HepG2 (cell line): ENCODE results near the gene PUS1. TPM values are rescaled to one million over a fixed set of nuclear protein-coding genes. Genes with fewer than 3 reads are reported as not detected.

Experiments
- ATAC-seq: fragments of 200-7000 bp; cut with Tn5 transposase; 3 replicates; pipeline ENCODE4 v1.9.1; 2020; ENCODE audit warnings: mild to moderate bottlenecking, moderate library complexity
- BruUV-seq: library from RNA; stranded (reverse); fragments of 400-500 nt; replicated peaks from 2 replicates; lab custom pipeline; 2021; lab: Mats Ljungman, UMichigan
- CTCF ChIA-PET: fragments of 300-600 bp; formaldehyde crosslinking; extraction: SDS; loops from one replicate; lab custom pipeline; 2021; ENCODE audit warnings: low total read pairs, inconsistent platforms, low intra/inter-chr PET ratio; lab: Yijun Ruan, JAX
- POLR2A ChIA-PET: fragments of 350-600 bp; sonication (Branson Sonifier 250); formaldehyde crosslinking; loops from one replicate; lab custom pipeline; 2020; ENCODE audit warnings: antibody characterized with exemption, inconsistent platforms; lab: Yijun Ruan, JAX
- DNase-seq: peaks from one replicate; pipeline ENCODE4 v3.0.0-alpha.2; 2015; ENCODE audit warnings: low spot score
- FAIRE-seq: peaks from 3 replicates; lab custom pipeline; 2011; peaks lifted over from hg19 to GRCh38; lab: Jason Lieb, UNC
- H2AFZ ChIP-seq: one replicate; pipeline ENCODE4 v1.6.1; 2011; ENCODE audit warnings: low read length, inconsistent platforms
- H3K27ac ChIP-seq: fragments of 300-600 bp; 3 replicates; pipeline ENCODE4 v1.8.0; 2011; ENCODE audit warnings: mixed run types, mild to moderate bottlenecking, mixed read lengths, low read length, inconsistent platforms; ENCODE audit not compliant: insufficient read depth; ENCODE audit errors: extremely low read length
- H3K27me3 ChIP-seq, 2 experiments: fragments of 200-600 bp in 1 of 2; 2 replicates in 1 of 2; 3 replicates in 1 of 2; pipeline versions ENCODE4 v1.6.0 to v1.8.0; 2011; ENCODE audit warnings: low read length in 2 of 2, mild to moderate bottlenecking in 2 of 2, moderate library complexity in 2 of 2, inconsistent platforms in 1 of 2; ENCODE audit not compliant: insufficient read depth in 2 of 2, control insufficient read depth in 1 of 2
- H3K36me3 ChIP-seq, 2 experiments: fragments of 200-600 bp in 1 of 2; replicated peaks in 1 of 2; 2 replicates in 1 of 2; 3 replicates in 1 of 2; pipeline versions ENCODE4 v1.5.1 to v1.8.0; 2011; ENCODE audit warnings: low read length in 2 of 2, inconsistent platforms in 1 of 2; ENCODE audit not compliant: insufficient read depth in 2 of 2, control insufficient read depth in 1 of 2
- H3K4me1 ChIP-seq: 2 replicates; pipeline ENCODE4 v1.5.1; 2012; ENCODE audit warnings: low read length, inconsistent platforms; ENCODE audit not compliant: insufficient read depth
- H3K4me2 ChIP-seq: 2 replicates; pipeline ENCODE4 v1.6.0; 2011; ENCODE audit warnings: low read depth, low read length, inconsistent platforms
- H3K4me3 ChIP-seq, 3 experiments: fragments of 200-600 bp in 1 of 3; sonication (generic), shearing (Covaris generic) in 1 of 3; replicated peaks in 1 of 3; 2 replicates each; pipeline ENCODE4 v1.5.1; 2011 to 2016; ENCODE audit warnings: low read length in 3 of 3, inconsistent platforms in 2 of 3, low read depth in 2 of 3, mild to moderate bottlenecking in 2 of 3, control low read depth in 1 of 3, mixed read lengths in 1 of 3; ENCODE audit not compliant: insufficient read depth in 1 of 3
- H3K79me2 ChIP-seq: one replicate; pipeline ENCODE4 v1.6.1; 2011; ENCODE audit warnings: low read length, inconsistent platforms; ENCODE audit not compliant: insufficient read depth
- H3K9ac ChIP-seq: 2 replicates; pipeline ENCODE4 v1.6.0; 2011; ENCODE audit warnings: mild to moderate bottlenecking, low read depth, low read length, inconsistent platforms; ENCODE audit not compliant: insufficient read depth
- H3K9me3 ChIP-seq: 2 replicates; pipeline ENCODE4 v1.5.1; 2012; ENCODE audit warnings: mild to moderate bottlenecking, low read length
- H4K20me1 ChIP-seq: 2 replicates; pipeline ENCODE4 v1.6.0; 2011; ENCODE audit warnings: inconsistent platforms, mild to moderate bottlenecking, low read length, moderate library complexity; ENCODE audit not compliant: insufficient read depth
- AGO2 ChIP-seq: fragments of 200-400 bp; formaldehyde crosslinking; optimal IDR thresholded peaks from 2 replicates; pipeline ENCODE3; 2017; ENCODE audit warnings: mild to moderate bottlenecking, low read depth, low read length, moderate library complexity
- HMGA1 ChIP-seq: sonication (generic); formaldehyde crosslinking; conservative IDR thresholded peaks from 2 replicates; pipeline ENCODE4 v1.4.0; 2020; ENCODE audit warnings: missing genetic modification reagents
- PAF1 ChIP-seq: IDR thresholded peaks from 2 replicates; pipeline ENCODE4 v1.6.1; 2016; ENCODE audit warnings: missing genetic modification reagents, missing compliant biosample characterization
- REL ChIP-seq: sonication (generic); formaldehyde crosslinking; conservative IDR thresholded peaks from 2 replicates; pipeline ENCODE4 v1.8.0; 2022; ENCODE audit warnings: mild to moderate bottlenecking, missing genetic modification reagents, moderate library complexity
- ZZZ3 ChIP-seq: sonication (generic); formaldehyde crosslinking; IDR thresholded peaks from 2 replicates; pipeline ENCODE4 v1.4.0; 2020; ENCODE audit warnings: missing genetic modification reagents, mild to moderate bottlenecking, borderline replicate concordance
- WGBS: methylation state at CpG from one replicate; pipeline ENCODE4 v1.1.6; 2017; ENCODE audit warnings: low lambda C conversion rate; 5-methylcytosine and 5-hydroxymethylcytosine counted together
- in situ Hi-C: cut with HindIII; loops from 2 replicates; pipeline ENCODE4 v1.10.0; 2017; ENCODE audit warnings: low pct_unique_long_range_greater_than_20kb; ENCODE audit not compliant: extremely low pct_ligation_motif_present
- intact Hi-C: fragments of 100-400 bp; cut with micrococcal nuclease; formaldehyde crosslinking; loops from one replicate; pipeline ENCODE4 v1.10.0; 2022; ENCODE audit not compliant: unreplicated experiment
- polyA plus RNA-seq, 8 experiments: library from polyadenylated mRNA; depleted of rRNA in 3 of 8; stranded (reverse) in 7 of 8; unstranded in 1 of 8; fragments of >200 nt; fragmentation: Illumina TruSeq in 4 of 8; extraction: Trizol in 4 of 8; gene quantifications; 2 replicates each; pipeline versions ENCODE4 v1.2.1 to v1.2.3, GENCODE V29; 2011 to 2016; ENCODE audit warnings: low read depth in 4 of 8, missing spikeins in 1 of 8, mixed read lengths in 1 of 8; ENCODE audit not compliant: insufficient read depth in 1 of 8
- total RNA-seq, 5 experiments: library from RNA; depleted of rRNA; stranded (reverse); fragments of >200 nt; fragmentation: Illumina TruSeq; extraction: Trizol; gene quantifications; 2 replicates each; pipeline ENCODE4 v1.2.3, GENCODE V29; 2016; ENCODE audit warnings: low read depth in 1 of 5
- TF ChIP-seq, protein P1 (sequence below): sonication (generic); formaldehyde crosslinking; IDR thresholded peaks from 2 replicates; pipeline ENCODE4 v1.4.0; 2020; ENCODE audit warnings: missing genetic modification reagents
- TF ChIP-seq, protein P2 (sequence below): sonication (generic); formaldehyde crosslinking; IDR thresholded peaks from 2 replicates; pipeline ENCODE4 v1.9.0; 2021; ENCODE audit warnings: mild to moderate bottlenecking, missing genetic modification reagents
- TF ChIP-seq, protein P3 (sequence below): sonication (generic); formaldehyde crosslinking; IDR thresholded peaks from 2 replicates; pipeline ENCODE4 v1.4.0; 2020; ENCODE audit warnings: missing genetic modification reagents, mild to moderate bottlenecking, borderline replicate concordance

The PUS1 gene
- total and polyA plus RNA-seq, 2 of the 13 experiments (the other 11 are each of a cell fraction or from before 2014, with no cell fraction given): 19.2 to 24.7 TPM

DNA sequence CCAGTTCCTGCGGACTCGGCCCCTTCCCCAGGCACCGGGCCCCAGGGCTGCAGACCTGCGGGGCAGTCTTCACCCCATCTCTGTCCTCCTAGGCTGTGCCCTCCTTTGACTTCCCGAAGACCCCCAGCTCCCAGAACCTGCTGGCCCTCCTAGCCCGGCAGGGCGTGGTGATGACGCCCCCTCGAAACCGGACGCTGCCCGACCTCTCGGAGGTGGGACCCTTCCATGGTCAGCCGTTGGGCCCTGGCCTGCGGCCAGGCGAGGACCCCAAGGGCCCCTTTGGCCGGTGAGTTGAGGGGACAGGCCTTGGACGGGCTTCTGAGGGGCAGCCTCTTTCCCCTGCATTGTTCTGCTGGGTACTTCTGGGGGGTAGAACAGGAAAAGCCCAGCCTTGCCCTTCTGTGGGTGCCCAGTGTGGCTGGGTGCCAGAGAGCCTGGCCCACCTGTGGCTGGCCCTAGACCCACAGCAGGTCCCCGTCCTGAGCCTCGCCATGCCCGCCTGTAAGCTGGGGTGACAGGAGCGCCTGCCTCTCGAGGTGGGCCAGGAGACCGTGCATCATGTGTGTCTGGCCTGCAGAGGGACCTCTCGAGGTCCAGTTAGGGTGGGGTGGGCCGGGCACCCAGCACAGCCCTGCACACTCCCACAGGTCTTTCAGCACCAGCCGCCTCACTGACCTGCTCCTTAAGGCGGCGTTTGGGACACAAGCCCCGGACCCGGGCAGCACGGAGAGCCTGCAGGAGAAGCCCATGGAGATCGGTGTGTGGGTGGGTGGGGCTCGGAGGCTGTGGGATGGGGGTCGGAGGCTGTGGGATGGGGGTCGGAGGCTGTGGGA, 12.6 kb upstream of the PUS1 start:
- intact Hi-C loops: no loop called here
- H3K36me3 ChIP-seq: peaks cover 18 to 44% of the 10 kb centered on the region in 2 experiments; a peak in 4 of 5 replicates
- no peak overlapping the region for H3K4me2 ChIP-seq
- ChIA-PET POLR2A (no interaction called here), CTCF (no interaction called here)
- H3K27ac ChIP-seq: no peak overlapping the region
- DNase-seq: no peak
- FAIRE-seq: no peak
- in situ Hi-C loops: no loop called here
- H3K9ac ChIP-seq: no peak overlapping the region
- ATAC-seq: no peak
- no peaks in the 10 kb centered on the region for H3K79me2 ChIP-seq
- H4K20me1 ChIP-seq: 0 out of 2 replicates have a peak, but pooled peaks cover 4% of the 10 kb centered on the region
- H3K4me1 ChIP-seq: peaks cover 11% of the 10 kb centered on the region; the same call in 1 of the 2 replicates
- H3K27me3 ChIP-seq: no peaks in the 10 kb centered on the region
- WGBS: 94% methylated on average over 21 of the region's 36 CpGs
- H3K4me3 ChIP-seq: no peak overlapping the region
- H3K9me3 ChIP-seq: no peaks in the 10 kb centered on the region
- BruUV-seq: no TSS peak
- no peak overlapping the region for H2AFZ ChIP-seq
- TF ChIP-seq PAF1: no peak
- peak; percentile 56 for TF ChIP-seq AGO2
- TF ChIP-seq, protein P1, sequence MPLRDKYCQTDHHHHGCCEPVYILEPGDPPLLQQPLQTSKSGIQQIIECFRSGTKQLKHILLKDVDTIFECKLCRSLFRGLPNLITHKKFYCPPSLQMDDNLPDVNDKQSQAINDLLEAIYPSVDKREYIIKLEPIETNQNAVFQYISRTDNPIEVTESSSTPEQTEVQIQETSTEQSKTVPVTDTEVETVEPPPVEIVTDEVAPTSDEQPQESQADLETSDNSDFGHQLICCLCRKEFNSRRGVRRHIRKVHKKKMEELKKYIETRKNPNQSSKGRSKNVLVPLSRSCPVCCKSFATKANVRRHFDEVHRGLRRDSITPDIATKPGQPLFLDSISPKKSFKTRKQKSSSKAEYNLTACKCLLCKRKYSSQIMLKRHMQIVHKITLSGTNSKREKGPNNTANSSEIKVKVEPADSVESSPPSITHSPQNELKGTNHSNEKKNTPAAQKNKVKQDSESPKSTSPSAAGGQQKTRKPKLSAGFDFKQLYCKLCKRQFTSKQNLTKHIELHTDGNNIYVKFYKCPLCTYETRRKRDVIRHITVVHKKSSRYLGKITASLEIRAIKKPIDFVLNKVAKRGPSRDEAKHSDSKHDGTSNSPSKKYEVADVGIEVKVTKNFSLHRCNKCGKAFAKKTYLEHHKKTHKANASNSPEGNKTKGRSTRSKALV (CRISPR knock-in tag): no peak
- no peak for TF ChIP-seq REL
- TF ChIP-seq ZZZ3 (CRISPR knock-in tag): no peak
- TF ChIP-seq, protein P2, sequence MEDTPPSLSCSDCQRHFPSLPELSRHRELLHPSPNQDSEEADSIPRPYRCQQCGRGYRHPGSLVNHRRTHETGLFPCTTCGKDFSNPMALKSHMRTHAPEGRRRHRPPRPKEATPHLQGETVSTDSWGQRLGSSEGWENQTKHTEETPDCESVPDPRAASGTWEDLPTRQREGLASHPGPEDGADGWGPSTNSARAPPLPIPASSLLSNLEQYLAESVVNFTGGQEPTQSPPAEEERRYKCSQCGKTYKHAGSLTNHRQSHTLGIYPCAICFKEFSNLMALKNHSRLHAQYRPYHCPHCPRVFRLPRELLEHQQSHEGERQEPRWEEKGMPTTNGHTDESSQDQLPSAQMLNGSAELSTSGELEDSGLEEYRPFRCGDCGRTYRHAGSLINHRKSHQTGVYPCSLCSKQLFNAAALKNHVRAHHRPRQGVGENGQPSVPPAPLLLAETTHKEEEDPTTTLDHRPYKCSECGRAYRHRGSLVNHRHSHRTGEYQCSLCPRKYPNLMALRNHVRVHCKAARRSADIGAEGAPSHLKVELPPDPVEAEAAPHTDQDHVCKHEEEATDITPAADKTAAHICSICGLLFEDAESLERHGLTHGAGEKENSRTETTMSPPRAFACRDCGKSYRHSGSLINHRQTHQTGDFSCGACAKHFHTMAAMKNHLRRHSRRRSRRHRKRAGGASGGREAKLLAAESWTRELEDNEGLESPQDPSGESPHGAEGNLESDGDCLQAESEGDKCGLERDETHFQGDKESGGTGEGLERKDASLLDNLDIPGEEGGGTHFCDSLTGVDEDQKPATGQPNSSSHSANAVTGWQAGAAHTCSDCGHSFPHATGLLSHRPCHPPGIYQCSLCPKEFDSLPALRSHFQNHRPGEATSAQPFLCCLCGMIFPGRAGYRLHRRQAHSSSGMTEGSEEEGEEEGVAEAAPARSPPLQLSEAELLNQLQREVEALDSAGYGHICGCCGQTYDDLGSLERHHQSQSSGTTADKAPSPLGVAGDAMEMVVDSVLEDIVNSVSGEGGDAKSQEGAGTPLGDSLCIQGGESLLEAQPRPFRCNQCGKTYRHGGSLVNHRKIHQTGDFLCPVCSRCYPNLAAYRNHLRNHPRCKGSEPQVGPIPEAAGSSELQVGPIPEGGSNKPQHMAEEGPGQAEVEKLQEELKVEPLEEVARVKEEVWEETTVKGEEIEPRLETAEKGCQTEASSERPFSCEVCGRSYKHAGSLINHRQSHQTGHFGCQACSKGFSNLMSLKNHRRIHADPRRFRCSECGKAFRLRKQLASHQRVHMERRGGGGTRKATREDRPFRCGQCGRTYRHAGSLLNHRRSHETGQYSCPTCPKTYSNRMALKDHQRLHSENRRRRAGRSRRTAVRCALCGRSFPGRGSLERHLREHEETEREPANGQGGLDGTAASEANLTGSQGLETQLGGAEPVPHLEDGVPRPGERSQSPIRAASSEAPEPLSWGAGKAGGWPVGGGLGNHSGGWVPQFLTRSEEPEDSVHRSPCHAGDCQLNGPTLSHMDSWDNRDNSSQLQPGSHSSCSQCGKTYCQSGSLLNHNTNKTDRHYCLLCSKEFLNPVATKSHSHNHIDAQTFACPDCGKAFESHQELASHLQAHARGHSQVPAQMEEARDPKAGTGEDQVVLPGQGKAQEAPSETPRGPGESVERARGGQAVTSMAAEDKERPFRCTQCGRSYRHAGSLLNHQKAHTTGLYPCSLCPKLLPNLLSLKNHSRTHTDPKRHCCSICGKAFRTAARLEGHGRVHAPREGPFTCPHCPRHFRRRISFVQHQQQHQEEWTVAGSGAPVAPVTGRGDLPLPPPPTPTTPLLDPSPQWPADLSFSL (CRISPR knock-in tag): no peak
- no peak for TF ChIP-seq HMGA1 (CRISPR knock-in tag)
- TF ChIP-seq, protein P3, sequence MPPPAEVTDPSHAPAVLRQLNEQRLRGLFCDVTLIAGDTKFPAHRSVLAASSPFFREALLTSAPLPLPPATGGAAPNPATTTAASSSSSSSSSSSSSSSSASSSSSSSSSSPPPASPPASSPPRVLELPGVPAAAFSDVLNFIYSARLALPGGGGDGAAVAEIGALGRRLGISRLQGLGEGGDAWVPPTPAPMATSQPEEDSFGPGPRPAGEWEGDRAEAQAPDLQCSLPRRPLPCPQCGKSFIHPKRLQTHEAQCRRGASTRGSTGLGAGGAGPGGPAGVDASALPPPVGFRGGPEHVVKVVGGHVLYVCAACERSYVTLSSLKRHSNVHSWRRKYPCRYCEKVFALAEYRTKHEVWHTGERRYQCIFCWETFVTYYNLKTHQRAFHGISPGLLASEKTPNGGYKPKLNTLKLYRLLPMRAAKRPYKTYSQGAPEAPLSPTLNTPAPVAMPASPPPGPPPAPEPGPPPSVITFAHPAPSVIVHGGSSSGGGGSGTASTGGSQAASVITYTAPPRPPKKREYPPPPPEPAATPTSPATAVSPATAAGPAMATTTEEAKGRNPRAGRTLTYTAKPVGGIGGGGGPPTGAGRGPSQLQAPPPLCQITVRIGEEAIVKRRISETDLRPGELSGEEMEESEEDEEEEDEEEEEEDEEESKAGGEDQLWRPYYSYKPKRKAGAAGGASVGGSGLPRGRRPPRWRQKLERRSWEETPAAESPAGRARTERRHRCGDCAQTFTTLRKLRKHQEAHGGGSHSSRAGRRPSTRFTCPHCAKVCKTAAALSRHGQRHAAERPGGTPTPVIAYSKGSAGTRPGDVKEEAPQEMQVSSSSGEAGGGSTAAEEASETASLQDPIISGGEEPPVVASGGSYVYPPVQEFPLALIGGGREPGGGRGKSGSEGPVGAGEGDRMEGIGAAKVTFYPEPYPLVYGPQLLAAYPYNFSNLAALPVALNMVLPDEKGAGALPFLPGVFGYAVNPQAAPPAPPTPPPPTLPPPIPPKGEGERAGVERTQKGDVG: no peak
